Testis (tissue), 2 donors: ENCODE measurements around the gene ZNF529.

Experiments
- CTCF ChIP-seq, 3 experiments: fragments of 450-650 bp in 2 of 3; fragments of 200-600 bp in 1 of 3; sonication (generic) in 1 of 3; IDR thresholded peaks; one replicate each; pipeline ENCODE4 v1.5.1; 2016 to 2019; ENCODE audit warnings: antibody characterized with exemption in 3 of 3, mild to moderate bottlenecking in 2 of 3, moderate library complexity in 1 of 3
- POLR2A ChIP-seq: fragments of 450-650 bp; IDR thresholded peaks from one replicate; pipeline ENCODE4 v1.6.1; 2017; ENCODE audit warnings: antibody characterized with exemption, mild to moderate bottlenecking, moderate library complexity

GRCh38 chr19:36574741-36575140 is 1.6 kb upstream of the ZNF529 start:
- TF ChIP-seq POLR2A (no peak), CTCF (IDR thresholded peaks at IDR 0.05) (no peak)
